GM12864 (cell line): ENCODE measurements around the gene WDR5.
"Not testable (repeated sequence)": the region's sequence is repeated elsewhere in the genome, so short reads cannot be mapped to it uniquely, and the experiment has no call there.

ENCODE experiments used
- DNase-seq: peaks from one replicate; pipeline ENCODE4 v3.0.0-alpha.2; 2011; ENCODE audit warnings: low read depth
- H3K4me3 ChIP-seq: 2 replicates; pipeline ENCODE4 v1.5.1; 2011; ENCODE audit warnings: mild to moderate bottlenecking, low read depth, low read length, control low read depth
- CTCF ChIP-seq: IDR thresholded peaks from 2 replicates; pipeline ENCODE4 v1.5.1; 2011; ENCODE audit warnings: low read depth, mild to moderate bottlenecking, moderate library complexity, low read length, control low read depth, inconsistent platforms; ENCODE audit errors: missing control alignments

WDR5 gene

GRCh38 chr9:134135343-134136117 is at the start of gene WDR5:
WDR5 (plus strand) TSS chr9:134136082; CDS start chr9:134139878, 3,796 bp downstream.
- peak within 1 kb of the TSS; percentile 94 for H3K4me3 ChIP-seq
- DNase-seq: peak; percentile 45
- no peak for TF ChIP-seq CTCF

GRCh38 chr9:134088063-134088725 is 47.7 kb upstream of the WDR5 start:
- no peak for DNase-seq
- no peak overlapping the region for H3K4me3 ChIP-seq
- TF ChIP-seq CTCF: no peak

GRCh38 chr9:134089972-134090371 is 45.9 kb upstream of the WDR5 start:
- no peak for TF ChIP-seq CTCF

GRCh38 chr9:134099123-134099761 is 36.6 kb upstream of the WDR5 start:
- DNase-seq: peak; percentile 18
- TF ChIP-seq CTCF: peak; percentile 94
- H3K4me3 ChIP-seq: no peak overlapping the region

More at GRCh38 chr9:134089972-134090371, 45.9 kb upstream of the WDR5 start:
- DNase-seq: no peak
- no peak overlapping the region for H3K4me3 ChIP-seq

GRCh38 chr9:134100040-134100439 is 35.8 kb upstream of the WDR5 start:
- TF ChIP-seq CTCF: no peak
- H3K4me3 ChIP-seq: no peak overlapping the region
- DNase-seq: no peak

- DNase-seq, H3K4me3 ChIP-seq: not testable (repeated sequence)
These were observed 34.7 kb upstream of the WDR5 start for GRCh38 chr9:134101133-134101532.

GRCh38 chr9:134101623-134102149 is 34.2 kb upstream of the WDR5 start:
- no peak overlapping the region for H3K4me3 ChIP-seq
- DNase-seq: no peak
- TF ChIP-seq CTCF: no peak
